ENCODE measurements around the gene LDLRAD4. TPM values are rescaled to one million over a fixed set of nuclear protein-coding genes. Genes with fewer than 3 reads are reported as not detected.

The LDLRAD4 gene
- total and polyA plus RNA-seq, 2 donors (not counting 1 experiment from before 2014, with no cell fraction given) = 13.9 to 35.7 TPM

- POLR2A ChIA-PET = no interaction called here
These were observed 306.9 kb downstream of the LDLRAD4 start for GRCh38 chr18:13525381-13526029.

More at GRCh38 chr18:13525381-13526029, 306.9 kb downstream of the LDLRAD4 start:
- TF ChIP-seq EZH2 (IDR thresholded peaks at IDR 0.05; ENCODE audit: borderline replicate concordance, insufficient read depth, low read depth, low read length, poor library complexity, severe bottlenecking) = no peak
- no peak for TF ChIP-seq CTCF (IDR thresholded peaks at IDR 0.05)
- peaks cover 16% of the 10 kb centered on the region for H3K79me2 ChIP-seq (ENCODE audit: control insufficient read depth, insufficient read depth, low read length)
- no peak overlapping the region for H3K4me3 ChIP-seq (ENCODE audit: control extremely low read depth in 1 of 5, extremely low read depth in 1 of 5, insufficient read depth in 1 of 5, low read depth in 2 of 5, low read length in 4 of 5)
- no peak for DNase-seq
- H3K4me3 Mint-ChIP-seq = no peak overlapping the region
- CTCF ChIA-PET = interaction anchor here (0.5 to 0.7 kb wide), 2 partner anchors 14 to 510 kb away, joined by 3 to 4 read pairs; no protein-coding TSS in a partner anchor
- H3K9me3 ChIP-seq (ENCODE audit: control extremely low read depth in 1 of 3, control insufficient read depth in 2 of 3, insufficient read depth in 1 of 3, low read length in 2 of 3) = no peaks in the 10 kb centered on the region
- H3K36me3 ChIP-seq (replicated peaks in 1 of 2; ENCODE audit: control extremely low read depth in 1 of 2, control insufficient read depth in 1 of 2, extremely low read depth in 1 of 2, insufficient read depth in 2 of 2, low read length in 1 of 2) = peaks cover 0 to 3% of the 10 kb centered on the region in 2 experiments
- ATAC-seq (ENCODE audit: low read depth) = no peak
- peaks cover 6% of the 10 kb centered on the region for H4K20me1 ChIP-seq (ENCODE audit: control insufficient read depth, insufficient read depth, low read length, poor library complexity, severe bottlenecking)
- no peak overlapping the region for H2AFZ ChIP-seq (ENCODE audit: insufficient read depth, low read depth, low read length, poor library complexity, severe bottlenecking)
- intact Hi-C loops (cut with micrococcal nuclease) = no loop called here
- no peaks in the 10 kb centered on the region for H3K27me3 Mint-ChIP-seq
- peaks cover 0 to 6% of the 10 kb centered on the region in 2 donors for H3K4me1 ChIP-seq (ENCODE audit: control insufficient read depth in 2 of 2, insufficient read depth in 2 of 2, low read length in 2 of 2)
- no peak overlapping the region for H3K27ac Mint-ChIP-seq
- WGBS (ENCODE audit: insufficient coverage) = 92% methylated on average over 10 of the region's 14 CpGs
- H3K4me2 ChIP-seq (replicated peaks; ENCODE audit: low read depth, low read length, poor library complexity, severe bottlenecking) = no peak overlapping the region
- H3K9me3 Mint-ChIP-seq (ENCODE audit: insufficient read depth) = no peaks in the 10 kb centered on the region
- H3K4me1 Mint-ChIP-seq = peaks cover 6% of the 10 kb centered on the region
- no peaks in the 10 kb centered on the region for H3K27me3 ChIP-seq (replicated peaks in 1 of 4; ENCODE audit: control extremely low read depth in 1 of 4, control insufficient read depth in 3 of 4, insufficient read depth in 4 of 4, low read length in 3 of 4)
- no peak overlapping the region for H3K9ac ChIP-seq (ENCODE audit: low read length)
- H3K27ac ChIP-seq (ENCODE audit: low read length in 2 of 2) = no peak overlapping the region
